Erythroblast (primary cell): Measurements from ENCODE around the gene FBXO28.

Experiments used
- GATA1 ChIP-seq: IDR thresholded peaks from 2 replicates; pipeline ENCODE4 v1.6.1; 2011; ENCODE audit warnings: low read depth, mild to moderate bottlenecking, control low read depth, low read length, moderate library complexity
- POLR2A ChIP-seq: IDR thresholded peaks from 2 replicates; pipeline ENCODE4 v1.6.1; 2011; ENCODE audit warnings: mild to moderate bottlenecking, low read length

GRCh38 chr1:224069138-224069537 is 44.8 kb upstream of the FBXO28 start:
- TF ChIP-seq POLR2A: no peak
- no peak for TF ChIP-seq GATA1
